Purkinje cell (primary cell): ENCODE measurements around the gene PIP4K2C. TPM values are rescaled to one million over a fixed set of nuclear protein-coding genes. Genes with fewer than 3 reads are reported as not detected.

Experiments
- polyA plus RNA-seq: library from polyadenylated mRNA; unstranded; fragments of >200 nt; fragmentation: Nextera tagmentation; gene quantifications from 2 replicates; pipeline ENCODE4 v1.2.1, GENCODE V29; 2014

PIP4K2C gene
- polyA plus RNA-seq: 81.0 and 95.3 TPM in 2 replicates

DNA sequence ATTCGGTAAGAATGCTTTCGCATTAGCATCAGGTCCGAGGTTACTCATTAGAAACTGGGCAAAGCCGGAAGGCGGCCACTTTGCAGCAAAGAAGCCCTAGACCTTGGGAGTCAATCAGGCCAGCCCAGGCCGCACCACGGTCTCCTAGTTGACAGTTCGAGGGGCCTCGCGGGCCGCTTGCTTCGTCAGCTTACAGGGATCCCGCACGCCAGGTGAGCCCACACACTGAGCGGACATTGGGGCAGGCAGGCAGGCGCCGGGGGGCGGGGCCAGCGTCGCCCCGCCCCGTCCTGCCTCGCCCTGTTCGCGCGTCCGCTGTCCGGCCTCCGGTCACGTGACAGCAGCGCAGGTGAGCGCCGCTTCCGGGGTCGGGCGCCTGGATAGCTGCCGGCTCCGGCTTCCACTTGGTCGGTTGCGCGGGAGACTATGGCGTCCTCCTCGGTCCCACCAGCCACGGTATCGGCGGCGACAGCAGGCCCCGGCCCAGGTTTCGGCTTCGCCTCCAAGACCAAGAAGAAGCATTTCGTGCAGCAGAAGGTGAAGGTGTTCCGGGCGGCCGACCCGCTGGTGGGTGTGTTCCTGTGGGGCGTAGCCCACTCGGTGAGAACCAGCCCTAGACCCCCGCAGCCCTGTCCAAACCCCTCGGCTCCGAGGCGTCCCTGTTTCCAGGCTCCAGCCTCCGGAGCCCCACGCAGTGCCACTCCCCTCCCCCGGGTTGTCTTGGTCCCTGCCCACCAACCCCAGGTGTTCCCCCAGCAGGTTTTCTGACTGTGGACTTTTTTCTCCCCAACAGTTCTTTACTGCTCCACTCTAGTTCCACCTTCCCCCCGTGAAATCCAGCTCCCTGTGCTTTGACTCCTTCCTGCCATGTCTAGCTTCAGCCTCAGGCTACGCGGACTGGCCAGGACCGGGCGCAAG, at the start of gene PIP4K2C:
Gene PIP4K2C (plus strand): TSS at position 329 of the 918 bp plus-strand sequence. CDS start 98 bp downstream, at position 427.

GRCh38 chr12:57546438-57547287, 44.3 kb upstream of the PIP4K2C start, which contains the start of gene DCTN2:
DCTN2 (minus strand) TSS chr12:57547192; CDS start chr12:57547063, 129 bp downstream.

DNA sequence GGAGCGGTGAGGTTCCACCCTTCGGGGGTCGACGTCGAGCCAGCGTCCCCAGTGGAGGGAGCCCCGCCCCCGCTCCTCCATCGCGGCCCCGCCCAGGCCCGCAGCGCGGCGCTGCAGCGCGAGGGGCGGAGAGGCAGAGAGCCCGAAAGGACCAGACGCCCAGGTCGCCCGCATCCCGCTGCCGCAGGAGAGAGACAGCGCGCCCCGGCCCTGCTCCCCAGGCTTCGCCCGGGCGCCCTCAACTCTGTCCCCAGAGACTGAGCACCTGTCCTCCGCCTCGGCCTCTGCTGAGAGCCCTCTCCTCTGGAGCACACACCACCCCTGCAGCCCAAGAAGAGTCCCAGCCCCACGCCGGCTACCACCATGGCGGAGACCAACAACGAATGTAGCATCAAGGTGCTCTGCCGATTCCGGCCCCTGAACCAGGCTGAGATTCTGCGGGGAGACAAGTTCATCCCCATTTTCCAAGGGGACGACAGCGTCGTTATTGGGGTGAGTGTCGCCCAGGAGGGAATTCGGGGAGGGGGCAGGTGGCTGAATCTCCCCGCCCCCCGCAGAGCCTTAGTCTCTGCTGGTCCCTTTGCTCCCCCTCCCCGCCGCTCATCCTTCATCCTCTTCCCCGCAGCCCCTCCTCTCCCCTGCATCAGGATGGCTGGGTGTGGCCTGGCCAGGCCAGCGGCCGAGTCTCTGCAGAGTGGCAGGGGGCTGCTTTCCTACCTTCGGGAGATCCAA, 40.9 kb upstream of the PIP4K2C start, which contains the start of gene KIF5A:
Gene KIF5A (plus strand): TSS at position 136 of the 732 bp plus-strand sequence. CDS start 228 bp downstream, at position 364.

DNA sequence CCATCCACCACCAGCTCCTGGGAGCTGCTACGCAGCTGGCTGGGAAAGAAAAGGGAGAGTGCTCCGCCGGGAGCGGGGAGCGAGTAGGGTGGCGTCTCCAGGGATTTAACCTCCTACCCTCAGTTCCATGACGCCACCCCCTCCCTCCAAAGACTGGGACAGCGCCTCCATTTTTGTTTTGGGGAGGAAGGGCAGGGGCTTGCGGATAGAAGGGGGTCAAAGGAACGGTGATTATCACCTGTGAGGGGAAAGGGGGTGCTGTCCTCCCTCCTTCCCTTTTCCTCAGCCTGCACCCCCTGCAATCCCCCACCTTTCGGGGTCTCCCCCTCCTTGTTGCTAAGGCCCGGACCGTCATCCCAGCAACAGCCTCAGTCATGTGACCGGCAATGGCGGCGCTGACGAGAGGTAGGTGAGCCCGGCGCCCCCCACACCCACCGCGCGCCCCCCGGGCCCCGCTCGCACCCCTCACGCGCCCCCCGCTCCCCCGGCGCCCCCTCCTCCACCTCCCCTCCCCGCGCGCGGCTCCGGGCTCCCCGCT, 13.5 kb downstream of the PIP4K2C start, which contains the start of gene DTX3:
Gene DTX3 (plus strand): TSS at position 371 of the 538 bp plus-strand sequence. CDS start 1,694 bp downstream, outside the sequence.

DNA sequence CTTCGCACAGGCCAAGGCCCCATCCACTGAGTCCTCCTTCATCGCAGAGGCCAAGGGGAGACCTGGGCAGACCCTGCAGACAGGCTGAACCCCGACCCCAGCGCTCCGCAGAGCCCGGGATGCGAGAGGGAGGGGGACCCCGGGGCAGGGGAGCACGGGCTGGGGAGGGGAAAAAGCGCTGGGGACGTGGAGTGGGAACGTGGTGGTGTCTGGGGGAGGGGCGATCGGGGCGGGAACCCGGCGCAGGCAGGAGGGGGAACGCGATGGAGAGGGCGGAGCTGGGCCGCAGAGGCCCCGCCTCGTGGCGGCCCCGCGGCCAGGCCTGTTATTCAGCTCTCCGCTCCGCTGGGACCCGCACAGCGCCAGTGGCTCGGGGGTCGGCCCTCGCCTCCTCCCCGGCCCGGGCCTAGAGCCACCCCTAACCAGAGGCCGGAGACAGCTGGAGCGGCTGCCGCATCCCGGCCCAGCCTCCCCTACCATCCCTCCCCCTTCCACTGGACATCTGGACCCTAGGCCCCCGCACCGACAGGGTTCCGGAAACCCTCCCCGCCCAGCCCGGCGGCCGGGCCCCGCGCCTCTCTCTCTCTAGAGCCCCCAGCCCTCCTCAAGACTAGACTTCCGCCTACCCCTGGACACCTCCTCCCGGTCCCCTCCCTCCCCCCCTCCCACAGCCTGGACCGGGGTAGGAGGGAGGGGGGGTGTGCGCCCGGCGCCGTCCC, 20.3 kb downstream of the PIP4K2C start, which contains the start of gene ARHGEF25:
Gene ARHGEF25 (plus strand): TSS at position 328 of the 719 bp plus-strand sequence. CDS start 460 bp downstream, outside the sequence.

DNA sequence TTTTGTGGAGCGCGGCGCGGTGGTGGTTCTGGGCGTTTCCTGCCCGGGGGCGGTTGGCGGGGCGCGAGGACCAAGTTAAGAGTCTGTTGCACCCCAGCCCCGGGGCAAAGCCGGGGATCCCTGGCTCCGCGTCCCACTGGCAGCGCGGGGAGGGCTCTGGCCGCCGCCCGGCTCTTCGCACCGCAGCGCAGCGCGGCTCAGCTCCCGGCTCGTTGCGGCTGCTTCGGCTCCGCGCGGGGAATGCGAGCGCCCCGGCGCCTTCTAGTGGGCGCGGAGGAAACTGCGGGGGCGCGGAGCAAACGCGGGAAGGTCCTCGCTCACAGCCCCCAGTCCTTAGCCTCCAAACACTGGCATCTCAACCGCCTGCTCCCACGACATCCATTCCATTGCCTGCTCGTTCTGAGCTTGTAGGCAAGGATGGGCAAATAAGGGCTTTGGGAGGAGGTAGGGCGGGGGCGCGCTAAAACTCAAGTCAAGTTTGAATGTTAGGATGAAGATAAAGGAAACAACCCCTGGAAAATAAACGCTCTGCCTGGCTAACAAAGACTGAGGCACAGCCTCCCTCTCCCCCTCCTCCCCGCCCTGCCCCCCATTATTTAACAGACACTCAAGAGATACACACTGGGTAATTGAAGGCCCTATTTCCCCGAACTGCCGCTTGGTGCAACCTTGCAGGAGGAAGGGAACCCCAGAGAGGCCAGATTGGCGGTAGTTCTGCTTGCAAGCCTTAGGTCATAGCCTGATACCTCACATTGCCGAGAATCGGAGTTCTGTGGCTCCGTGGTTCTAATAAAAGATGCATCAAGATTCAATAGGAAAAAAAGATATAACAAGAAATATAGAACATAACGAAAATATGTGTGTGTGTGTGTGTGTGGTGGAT, 42.2 kb downstream of the PIP4K2C start, which contains the start of gene B4GALNT1:
Gene B4GALNT1 (minus strand): TSS at position 244 of the 883 bp plus-strand sequence. CDS start 1,069 bp downstream, outside the sequence.

Other genes starting within 250 kb of the PIP4K2C start
- 33.3 and 55.6 TPM in 2 replicates for gene R3HDM2, start 160.1 kb upstream of the PIP4K2C start, polyA plus RNA-seq
- gene INHBC, start 156.4 kb upstream of the PIP4K2C start, polyA plus RNA-seq: not detected in 2 replicates
- 0.15 and 0.65 TPM in 2 replicates for gene INHBE, start 135.9 kb upstream of the PIP4K2C start, polyA plus RNA-seq
- gene GLI1, start 131.4 kb upstream of the PIP4K2C start, polyA plus RNA-seq: 0.62 and 4.5 TPM in 2 replicates
- 2.8 TPM in 1 of 2 replicates, not detected in the other for gene ARHGAP9, start 111.3 kb upstream of the PIP4K2C start, polyA plus RNA-seq
- 147 and 163 TPM in 2 replicates for gene MARS1, start 103.1 kb upstream of the PIP4K2C start, polyA plus RNA-seq
- 264 and 289 TPM in 2 replicates for gene DDIT3, start 70.7 kb upstream of the PIP4K2C start, polyA plus RNA-seq
- gene MBD6, start 68.4 kb upstream of the PIP4K2C start, polyA plus RNA-seq: 1.6 and 3.4 TPM in 2 replicates
- 111 and 115 TPM in 2 replicates for gene DCTN2, start 44.0 kb upstream of the PIP4K2C start, polyA plus RNA-seq
- gene KIF5A, start 41.1 kb upstream of the PIP4K2C start, polyA plus RNA-seq: 24.5 and 60.6 TPM in 2 replicates
- 3.7 and 5.3 TPM in 2 replicates for gene DTX3, start 13.6 kb downstream of the PIP4K2C start, polyA plus RNA-seq
- not detected in 2 replicates for gene ARHGEF25, start 20.2 kb downstream of the PIP4K2C start, polyA plus RNA-seq
- gene B4GALNT1, start 42.0 kb downstream of the PIP4K2C start, polyA plus RNA-seq: 39.3 and 50.4 TPM in 2 replicates
- gene OS9, start 102.9 kb downstream of the PIP4K2C start, polyA plus RNA-seq: 32.1 and 60.1 TPM in 2 replicates
- gene AGAP2, start 147.6 kb downstream of the PIP4K2C start, polyA plus RNA-seq: 0.48 and 1.8 TPM in 2 replicates
- gene TSPAN31, start 153.8 kb downstream of the PIP4K2C start, polyA plus RNA-seq: 26.6 and 52.7 TPM in 2 replicates
- 11.2 and 14.3 TPM in 2 replicates for gene CDK4, start 161.1 kb downstream of the PIP4K2C start, polyA plus RNA-seq
- 2.4 TPM in 1 of 2 replicates, not detected in the other for gene MARCHF9, start 163.9 kb downstream of the PIP4K2C start, polyA plus RNA-seq
- not detected in 2 replicates for gene CYP27B1, start 175.9 kb downstream of the PIP4K2C start, polyA plus RNA-seq
- gene METTL1, start 180.9 kb downstream of the PIP4K2C start, polyA plus RNA-seq: 19.2 and 33.9 TPM in 2 replicates
- 2.8 TPM in 1 of 2 replicates, not detected in the other for gene EEF1AKMT3, start 181.4 kb downstream of the PIP4K2C start, polyA plus RNA-seq
- gene TSFM, start 191.6 kb downstream of the PIP4K2C start, polyA plus RNA-seq: 71.2 and 79.6 TPM in 2 replicates
- gene AVIL, start 227.5 kb downstream of the PIP4K2C start, polyA plus RNA-seq: 0.22 and 1.2 TPM in 2 replicates